ENCODE measurements around the gene PFDN6. TPM values are rescaled to one million over a fixed set of nuclear protein-coding genes. Genes with fewer than 3 reads are reported as not detected.
"Not testable (repeated sequence)": the region's sequence is repeated elsewhere in the genome, so short reads cannot be mapped to it uniquely, and the experiment has no call there.

Gene PFDN6
- polyA plus RNA-seq, 1 donor (not counting 4 experiments of a cell fraction or from before 2014, with no cell fraction given) = 106 TPM

DNA sequence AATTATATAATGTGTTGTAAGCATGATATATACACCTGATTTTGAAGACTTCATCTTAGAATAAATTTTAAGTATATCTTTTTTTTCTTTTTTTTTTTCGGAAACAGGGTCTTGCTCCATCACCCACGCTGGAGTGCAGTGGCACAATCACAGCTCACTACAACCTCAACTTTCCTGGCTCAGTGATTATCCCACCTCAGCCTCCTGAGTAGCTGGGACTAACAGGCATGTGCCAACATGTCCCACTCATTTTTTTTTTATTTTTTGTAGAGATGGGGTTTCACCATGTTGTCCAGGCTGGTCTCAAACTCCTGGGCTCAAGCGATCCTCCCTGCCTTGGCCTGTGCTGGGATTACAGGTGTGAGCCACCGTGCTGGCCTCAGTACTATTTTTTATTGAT lies 34.8 kb upstream of the PFDN6 start:
- no peak for DNase-seq (ENCODE audit: low read depth, low spot score)
- no peak overlapping the region for H3K27ac ChIP-seq (ENCODE audit: control insufficient read depth, insufficient read depth, low read length)
- H3K9me3 ChIP-seq (ENCODE audit: control insufficient read depth, low read depth, low read length) = no peaks in the 10 kb centered on the region
- dilution Hi-C loops (cut with MboI; ENCODE audit: extremely low pct_ligation_motif_present, low sequenced_read_pairs) = no loop called here
- TF ChIP-seq EZH2 (IDR thresholded peaks at IDR 0.05; ENCODE audit: low read length) (no peak), CTCF (optimal IDR thresholded peaks at IDR 0.05 in 1 of 3, IDR thresholded peaks at IDR 0.05 in 1 of 3, conservative IDR thresholded peaks at IDR 0.05 in 1 of 3; ENCODE audit: extremely low read depth in 1 of 3, insufficient read depth in 2 of 3, low read length in 3 of 3) (no peak)
- H3K4me1 ChIP-seq (ENCODE audit: control insufficient read depth, extremely low read depth, insufficient read depth, low read length) = peaks cover 23% of the 10 kb centered on the region
- no peak overlapping the region for H3K9ac ChIP-seq (ENCODE audit: control insufficient read depth, extremely low read depth, insufficient read depth, low read length)
- no peaks in the 10 kb centered on the region for H3K27me3 ChIP-seq (ENCODE audit: control insufficient read depth, extremely low read depth, insufficient read depth, low read length)
- H4K20me1 ChIP-seq (ENCODE audit: control insufficient read depth, extremely low read depth, insufficient read depth, low read length) = no peaks in the 10 kb centered on the region
- no peak for FAIRE-seq
- H3K4me3 ChIP-seq (ENCODE audit: control insufficient read depth in 2 of 3, extremely low read depth in 1 of 3, insufficient read depth in 2 of 3, low read depth in 1 of 3, low read length in 3 of 3) = no peak overlapping the region
- no peaks in the 10 kb centered on the region for H3K79me2 ChIP-seq (ENCODE audit: control insufficient read depth, insufficient read depth, low read length)
- peaks cover 3 to 14% of the 10 kb centered on the region in 2 experiments for H3K36me3 ChIP-seq (ENCODE audit: control insufficient read depth in 2 of 2, extremely low read depth in 1 of 2, insufficient read depth in 2 of 2, low read length in 2 of 2)
- no peak overlapping the region for H2AFZ ChIP-seq (ENCODE audit: control insufficient read depth, low read length)
- no peak overlapping the region for H3K4me2 ChIP-seq (ENCODE audit: control insufficient read depth, extremely low read depth, insufficient read depth, low read depth, low read length)
- H3K9me1 ChIP-seq (ENCODE audit: control insufficient read depth, extremely low read depth, insufficient read depth, low read length) = no peaks in the 10 kb centered on the region

DNA sequence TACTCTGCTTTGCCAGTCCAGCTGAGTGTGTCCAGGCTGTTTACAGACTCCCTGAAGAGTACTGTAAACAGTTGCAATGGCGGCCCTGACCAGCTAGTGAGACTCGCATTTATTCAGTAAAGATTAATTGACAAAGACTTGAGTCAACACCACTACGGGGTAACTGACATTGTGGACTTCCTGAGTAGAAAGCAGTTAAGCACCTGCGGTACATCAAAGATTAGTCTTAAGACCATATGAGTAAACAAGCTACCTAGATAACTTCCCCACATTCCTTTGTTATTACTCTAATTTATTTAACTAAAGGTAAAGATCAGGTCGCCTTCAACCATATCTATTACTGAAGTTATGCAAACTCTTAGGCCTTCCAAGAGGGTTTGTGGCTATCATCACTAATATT lies 30.4 kb upstream of the PFDN6 start:
- Histone ChIP-seq H3K36me3 (ENCODE audit: control insufficient read depth in 2 of 2, extremely low read depth in 1 of 2, insufficient read depth in 2 of 2, low read length in 2 of 2) (peaks cover 7 to 11% of the 10 kb centered on the region in 2 experiments), H3K9me3 (ENCODE audit: control insufficient read depth, low read depth, low read length) (no peaks in the 10 kb centered on the region), H3K79me2 (ENCODE audit: control insufficient read depth, insufficient read depth, low read length) (no peaks in the 10 kb centered on the region), H4K20me1 (ENCODE audit: control insufficient read depth, extremely low read depth, insufficient read depth, low read length) (no peaks in the 10 kb centered on the region), H3K9ac (ENCODE audit: control insufficient read depth, extremely low read depth, insufficient read depth, low read length) (no peak overlapping the region), H3K27ac (ENCODE audit: control insufficient read depth, insufficient read depth, low read length) (no peak overlapping the region), H3K4me2 (ENCODE audit: control insufficient read depth, extremely low read depth, insufficient read depth, low read depth, low read length) (no peak overlapping the region), H3K27me3 (ENCODE audit: control insufficient read depth, extremely low read depth, insufficient read depth, low read length) (no peaks in the 10 kb centered on the region), H3K4me1 (ENCODE audit: control insufficient read depth, extremely low read depth, insufficient read depth, low read length) (peaks cover 18% of the 10 kb centered on the region), H2AFZ (ENCODE audit: control insufficient read depth, low read length) (no peak overlapping the region), H3K9me1 (ENCODE audit: control insufficient read depth, extremely low read depth, insufficient read depth, low read length) (no peaks in the 10 kb centered on the region), H3K4me3 (ENCODE audit: control insufficient read depth in 2 of 3, extremely low read depth in 1 of 3, insufficient read depth in 2 of 3, low read depth in 1 of 3, low read length in 3 of 3) (no peak overlapping the region)
- dilution Hi-C loops (cut with MboI; ENCODE audit: extremely low pct_ligation_motif_present, low sequenced_read_pairs) = no loop called here
- no peak for TF ChIP-seq EZH2 (IDR thresholded peaks at IDR 0.05; ENCODE audit: low read length)
- DNase-seq (ENCODE audit: low read depth, low spot score) (no peak), FAIRE-seq (no peak)

DNA sequence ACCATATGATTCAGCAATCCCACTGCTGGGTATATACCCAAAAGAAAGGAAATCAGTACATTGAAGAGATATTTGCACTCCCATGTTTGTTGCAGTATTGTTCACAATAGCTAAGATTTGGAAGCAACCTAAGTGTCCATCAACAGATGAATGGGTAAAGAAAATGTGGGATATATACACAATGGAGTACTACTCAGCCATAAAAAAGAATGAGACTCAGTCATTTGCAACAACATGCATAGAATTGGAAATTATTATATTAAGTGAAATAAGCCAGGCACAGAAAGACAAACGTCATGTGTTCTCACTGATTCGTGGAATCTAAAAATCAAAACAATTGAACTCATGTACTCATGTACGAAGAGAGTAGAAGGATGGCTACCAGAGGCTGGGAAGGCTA lies 26.9 kb upstream of the PFDN6 start:
- peaks cover 19 to 25% of the 10 kb centered on the region in 2 experiments for H3K36me3 ChIP-seq (ENCODE audit: control insufficient read depth in 2 of 2, extremely low read depth in 1 of 2, insufficient read depth in 2 of 2, low read length in 2 of 2)
- H3K4me1 ChIP-seq (ENCODE audit: control insufficient read depth, extremely low read depth, insufficient read depth, low read length); H3K79me2 ChIP-seq (ENCODE audit: control insufficient read depth, insufficient read depth, low read length); H2AFZ ChIP-seq (ENCODE audit: control insufficient read depth, low read length); dilution Hi-C loops (cut with MboI; ENCODE audit: extremely low pct_ligation_motif_present, low sequenced_read_pairs); H3K4me2 ChIP-seq (ENCODE audit: control insufficient read depth, extremely low read depth, insufficient read depth, low read depth, low read length); FAIRE-seq; H4K20me1 ChIP-seq (ENCODE audit: control insufficient read depth, extremely low read depth, insufficient read depth, low read length); DNase-seq (ENCODE audit: low read depth, low spot score); H3K9me3 ChIP-seq (ENCODE audit: control insufficient read depth, low read depth, low read length); H3K27me3 ChIP-seq (ENCODE audit: control insufficient read depth, extremely low read depth, insufficient read depth, low read length); H3K9ac ChIP-seq (ENCODE audit: control insufficient read depth, extremely low read depth, insufficient read depth, low read length); H3K9me1 ChIP-seq (ENCODE audit: control insufficient read depth, extremely low read depth, insufficient read depth, low read length); H3K4me3 ChIP-seq (ENCODE audit: control insufficient read depth in 2 of 3, extremely low read depth in 1 of 3, insufficient read depth in 2 of 3, low read depth in 1 of 3, low read length in 3 of 3); H3K27ac ChIP-seq (ENCODE audit: control insufficient read depth, insufficient read depth, low read length): not testable (repeated sequence)
